IMR-90 (cell line): ENCODE data around the gene TMEM214. TPM values are rescaled to one million over a fixed set of nuclear protein-coding genes. Genes with fewer than 3 reads are reported as not detected.

Experiments
- ATAC-seq: fragments of 200-7000 bp; cut with Tn5 transposase; 2 replicates; pipeline ENCODE4 v1.9.1; 2020; ENCODE audit warnings: low read depth, mild to moderate bottlenecking, moderate library complexity
- BruUV-seq: library from RNA; stranded (reverse); fragments of 400-500 nt; replicated peaks from 2 replicates; lab custom pipeline; 2021; lab: Mats Ljungman, UMichigan
- CTCF ChIA-PET: fragments of 300-600 bp; formaldehyde crosslinking; extraction: SDS; loops from one replicate; lab custom pipeline; 2021; ENCODE audit warnings: antibody characterized with exemption; lab: Yijun Ruan, JAX
- POLR2A ChIA-PET: fragments of 300-600 bp; sonication (Branson Sonifier 250); formaldehyde crosslinking; loops from one replicate; lab custom pipeline; 2022; ENCODE audit warnings: antibody characterized with exemption; ENCODE audit not compliant: unreplicated experiment; lab: Charles Lee
- DNase-seq: peaks from one replicate; pipeline ENCODE4 v3.0.0; 2013
- H2AFZ ChIP-seq: replicated peaks from 2 replicates; pipeline ENCODE3; 2013; ENCODE audit warnings: low read length, mild to moderate bottlenecking; ENCODE audit not compliant: poor library complexity
- H2AK5ac ChIP-seq: 2 replicates; pipeline ENCODE4 v1.6.1; 2013; ENCODE audit warnings: low read depth, low read length, inconsistent platforms
- H2AK9ac ChIP-seq: replicated peaks from 2 replicates; pipeline ENCODE3; 2013; ENCODE audit warnings: mild to moderate bottlenecking, low read depth, low read length, moderate library complexity; ENCODE audit not compliant: poor library complexity
- H2BK120ac ChIP-seq: 2 replicates; pipeline ENCODE4 v1.6.1; 2013; ENCODE audit warnings: low read depth, low read length, inconsistent platforms
- H2BK15ac ChIP-seq: 3 replicates; pipeline ENCODE4 v1.6.1; 2013; ENCODE audit warnings: low read depth, low read length, inconsistent platforms
- H2BK20ac ChIP-seq: 2 replicates; pipeline ENCODE4 v1.6.1; 2013; ENCODE audit warnings: low read depth, mild to moderate bottlenecking, inconsistent platforms, low read length, moderate library complexity
- H2BK5ac ChIP-seq: 2 replicates; pipeline ENCODE4 v1.6.1; 2013; ENCODE audit warnings: mild to moderate bottlenecking, low read depth, low read length, inconsistent platforms; ENCODE audit not compliant: poor library complexity, severe bottlenecking
- H3K14ac ChIP-seq: replicated peaks from 2 replicates; pipeline ENCODE4 v1.6.1; 2013; ENCODE audit warnings: low read depth, low read length, inconsistent platforms
- H3K18ac ChIP-seq: 2 replicates; pipeline ENCODE4 v1.6.1; 2013; ENCODE audit warnings: low read depth, low read length, control low read depth
- H3K23ac ChIP-seq: 2 replicates; pipeline ENCODE4 v1.6.1; 2013; ENCODE audit warnings: low read depth, low read length, inconsistent platforms
- H3K27ac ChIP-seq: 2 replicates; pipeline ENCODE4 v1.5.1; 2013; ENCODE audit warnings: mild to moderate bottlenecking, control low read depth, low read length; ENCODE audit not compliant: insufficient read depth
- H3K27me3 ChIP-seq: 2 replicates; pipeline ENCODE4 v1.6.1; 2013; ENCODE audit warnings: low read length; ENCODE audit not compliant: control insufficient read depth, insufficient read depth
- H3K36me3 ChIP-seq: 2 replicates; pipeline ENCODE4 v1.6.1; 2013; ENCODE audit warnings: low read length, mixed read lengths; ENCODE audit not compliant: control insufficient read depth, insufficient read depth
- H3K4ac ChIP-seq: 2 replicates; pipeline ENCODE4 v1.6.1; 2013; ENCODE audit warnings: low read depth, low read length, inconsistent platforms
- H3K4me1 ChIP-seq: 2 replicates; pipeline ENCODE4 v1.6.1; 2013; ENCODE audit warnings: low read length, mixed read lengths; ENCODE audit not compliant: control insufficient read depth, insufficient read depth
- H3K4me2 ChIP-seq: 2 replicates; pipeline ENCODE4 v1.6.1; 2013; ENCODE audit warnings: low read depth, mild to moderate bottlenecking, control low read depth, low read length, moderate library complexity
- H3K4me3 ChIP-seq: 2 replicates; pipeline ENCODE4 v1.5.1; 2013; ENCODE audit warnings: low read depth, mild to moderate bottlenecking, control low read depth, low read length, moderate library complexity; ENCODE audit not compliant: insufficient read depth
- H3K56ac ChIP-seq: 2 replicates; pipeline ENCODE4 v1.6.1; 2013; ENCODE audit warnings: low read length, inconsistent platforms; ENCODE audit not compliant: insufficient read depth; ENCODE audit errors: extremely low read depth
- H3K79me1 ChIP-seq, 2 experiments: 2 replicates each; pipeline ENCODE4 v1.6.1; 2013; ENCODE audit warnings: low read length in 2 of 2, inconsistent platforms in 1 of 2, low read depth in 1 of 2
- H3K9ac ChIP-seq: 2 replicates; pipeline ENCODE4 v1.6.1; 2013; ENCODE audit warnings: low read depth, low read length, control low read depth
- H3K9me1 ChIP-seq: 2 replicates; pipeline ENCODE4 v1.6.1; 2013; ENCODE audit warnings: low read length, inconsistent platforms; ENCODE audit not compliant: insufficient read depth
- H3K9me3 ChIP-seq: 2 replicates; pipeline ENCODE4 v1.6.1; 2013; ENCODE audit warnings: low read length; ENCODE audit not compliant: control insufficient read depth, insufficient read depth
- H4K20me1 ChIP-seq: 2 replicates; pipeline ENCODE4 v1.6.1; 2013; ENCODE audit warnings: low read length, inconsistent platforms; ENCODE audit not compliant: insufficient read depth
- H4K5ac ChIP-seq: 2 replicates; pipeline ENCODE4 v1.6.1; 2013; ENCODE audit warnings: mild to moderate bottlenecking, low read depth, low read length, control low read depth
- H4K8ac ChIP-seq, 2 experiments: 2 replicates each; pipeline ENCODE4 v1.6.1; 2013; ENCODE audit warnings: low read depth in 2 of 2, low read length in 2 of 2, control low read depth in 1 of 2, inconsistent platforms in 1 of 2
- H4K91ac ChIP-seq: 2 replicates; pipeline ENCODE4 v1.6.1; 2013; ENCODE audit warnings: low read depth, low read length, inconsistent platforms; ENCODE audit not compliant: insufficient read depth
- BHLHE40 ChIP-seq: fragments of 150-350 bp; IDR thresholded peaks from 2 replicates; pipeline ENCODE4 v1.6.1; 2016; ENCODE audit warnings: mild to moderate bottlenecking, low read depth, low read length
- CEBPB ChIP-seq: IDR thresholded peaks from 2 replicates; pipeline ENCODE4 v1.6.1; 2012; ENCODE audit warnings: low read depth, low read length, improper control_type of control experiment
- CHD1 ChIP-seq: IDR thresholded peaks from 2 replicates; pipeline ENCODE4 v1.6.1; 2012; ENCODE audit warnings: low read depth, low read length, improper control_type of control experiment
- CTCF ChIP-seq: conservative IDR thresholded peaks from 2 replicates; pipeline ENCODE4 v1.5.1; 2012; ENCODE audit warnings: mild to moderate bottlenecking, low read depth, low read length, improper control_type of control experiment
- ELK1 ChIP-seq: fragments of 150-350 bp; IDR thresholded peaks from 2 replicates; pipeline ENCODE4 v1.6.1; 2016; ENCODE audit warnings: low read depth, mild to moderate bottlenecking, low read length, moderate library complexity, borderline replicate concordance
- FOS ChIP-seq: fragments of 150-350 bp; IDR thresholded peaks from 2 replicates; pipeline ENCODE4 v1.6.1; 2016; ENCODE audit warnings: low read depth, low read length
- MAZ ChIP-seq: IDR thresholded peaks from 2 replicates; pipeline ENCODE4 v1.6.1; 2012; ENCODE audit warnings: low read depth, mild to moderate bottlenecking, low read length, improper control_type of control experiment, moderate library complexity, borderline replicate concordance
- MXI1 ChIP-seq: IDR thresholded peaks from 2 replicates; pipeline ENCODE4 v1.6.1; 2012; ENCODE audit warnings: low read depth, mild to moderate bottlenecking, low read length, moderate library complexity, borderline replicate concordance
- NFE2L2 ChIP-seq: fragments of 150-350 bp; IDR thresholded peaks from 2 replicates; pipeline ENCODE4 v1.6.1; 2016; ENCODE audit warnings: low read depth, mild to moderate bottlenecking, low read length
- POLR2A ChIP-seq: IDR thresholded peaks from 2 replicates; pipeline ENCODE4 v1.6.1; 2012; ENCODE audit warnings: mild to moderate bottlenecking, low read depth, low read length
- RAD21 ChIP-seq: IDR thresholded peaks from 2 replicates; pipeline ENCODE4 v1.6.1; 2012; ENCODE audit warnings: low read length, improper control_type of control experiment
- RCOR1 ChIP-seq: IDR thresholded peaks from 2 replicates; pipeline ENCODE4 v1.6.1; 2012; ENCODE audit warnings: mild to moderate bottlenecking, low read length, improper control_type of control experiment; ENCODE audit not compliant: insufficient replicate concordance
- RFX5 ChIP-seq: IDR thresholded peaks from 2 replicates; pipeline ENCODE4 v1.8.0; 2012; ENCODE audit warnings: low read depth, mild to moderate bottlenecking, low read length, moderate library complexity
- SMC3 ChIP-seq: fragments of 150-350 bp; IDR thresholded peaks from 2 replicates; pipeline ENCODE4 v1.6.1; 2016; ENCODE audit warnings: low read depth, mild to moderate bottlenecking, antibody characterized with exemption, low read length, moderate library complexity
- USF2 ChIP-seq: fragments of 150-350 bp; IDR thresholded peaks from 2 replicates; pipeline ENCODE4 v1.6.1; 2017; ENCODE audit warnings: mild to moderate bottlenecking, antibody characterized with exemption, low read length, low read depth
- WGBS, 2 experiments: methylation state at CpG; one replicate each; pipeline versions ENCODE4 v1.1.5 to v1.1.7; 2013; ENCODE audit warnings: missing lambda C conversion rate in 2 of 2; ENCODE audit not compliant: insufficient read length in 1 of 2; ENCODE audit errors: extremely low coverage in 2 of 2; 5-methylcytosine and 5-hydroxymethylcytosine counted together
- dilution Hi-C: fragments of 300-500 bp; cut with HindIII; formaldehyde crosslinking; loops from one replicate; pipeline ENCODE4 v1.14.3; 2018; ENCODE audit warnings: low sequenced_read_pairs; ENCODE audit not compliant: unreplicated experiment
- in situ Hi-C: fragments of 300-500 bp; cut with MboI; formaldehyde crosslinking; loops from 3 replicates; pipeline ENCODE4 v1.14.3; 2019; ENCODE audit warnings: low sequenced_read_pairs, inconsistent platforms, mixed read lengths
- intact Hi-C: fragments of 100-400 bp; cut with micrococcal nuclease; formaldehyde crosslinking; loops from 2 replicates; pipeline ENCODE4 v1.10.0; 2022
- polyA plus RNA-seq, 3 experiments: library from polyadenylated mRNA; depleted of rRNA; stranded (reverse); fragments of >200 nt; gene quantifications; 2 replicates each; pipeline ENCODE4 v1.2.3, GENCODE V29; 2012; ENCODE audit warnings: low replicate concordance in 1 of 3
- total RNA-seq: library from RNA; depleted of rRNA; stranded (reverse); fragments of >200 nt; gene quantifications from 2 replicates; pipeline ENCODE4 v1.2.3, GENCODE V29; 2012

TMEM214 gene
- total and polyA plus RNA-seq, 2 of the 4 experiments (the other 2 are of a cell fraction): 32.1 to 121 TPM

- Histone ChIP-seq H3K9me1 (peaks cover 19% of the 10 kb centered on the region), H3K4ac (peak overlapping the region; percentile 11; the same call in 1 of the 2 replicates), H2BK20ac (peak overlapping the region; percentile 80), H3K9ac (no peak overlapping the region), H4K8ac (peak overlapping the region in 1 of 2 experiments; percentile 49; a peak in 1 of 4 replicates), H3K27me3 (no peaks in the 10 kb centered on the region), H4K5ac (no peak overlapping the region; the same call in 1 of the 2 replicates), H2BK15ac (no peak overlapping the region), H3K14ac (no peak overlapping the region), H3K56ac (no peak overlapping the region), H3K79me1 (peaks cover 2 to 10% of the 10 kb centered on the region in 2 experiments; a peak in 1 of 4 replicates), H3K27ac (no peak overlapping the region), H2BK120ac (peak overlapping the region; percentile 16; the same call in 1 of the 2 replicates), H3K36me3 (no peaks in the 10 kb centered on the region), H2AFZ (peak overlapping the region; percentile 64), H2AK9ac (peak overlapping the region; percentile 38), H3K23ac (no peak overlapping the region), H3K9me3 (no peaks in the 10 kb centered on the region), H4K91ac (0 out of 2 replicates have a peak overlapping the region, but pooled peaks have one; percentile 2), H3K18ac (no peak overlapping the region), H3K4me1 (peaks cover 18% of the 10 kb centered on the region), H4K20me1 (peaks cover 8% of the 10 kb centered on the region), H3K4me2 (no peak overlapping the region), H2BK5ac (no peak overlapping the region), H3K4me3 (no peak overlapping the region), H2AK5ac (peak overlapping the region; percentile 7; the same call in 1 of the 2 replicates)
- ATAC-seq (peak; percentile 62), DNase-seq (peak; percentile 77)
- ChIA-PET POLR2A (no interaction called here), CTCF (interaction anchor here (0.5 to 4.7 kb wide), 19 partner anchors 8 to 1008 kb away, joined by 3 to 37 read pairs (median 4); no protein-coding TSS in a partner anchor)
- no TSS peak for BruUV-seq
- 67% methylated on average over 2 of the region's 3 CpGs; no CpG with 5 or more reads in 1 of the 2 experiments for WGBS, 2 experiments
- dilution Hi-C loops: no loop called here
- in situ Hi-C loops: no loop called here
- intact Hi-C loops: loop anchor here (1.0 to 5.0 kb wide), 3 partner anchors 56 to 410 kb away; no protein-coding TSS in a partner anchor
- TF ChIP-seq RCOR1 (no peak), CTCF (peak; percentile 83), RFX5 (no peak), MXI1 (no peak), ELK1 (no peak), RAD21 (peak; percentile 92), USF2 (no peak), NFE2L2 (no peak), POLR2A (no peak), FOS (no peak), CEBPB (no peak), BHLHE40 (no peak), CHD1 (no peak), MAZ (no peak), SMC3 (peak; percentile 97)
These were observed 15.9 kb upstream of the TMEM214 start for GRCh38 chr2:27016801-27017325.
